IPS DF 4.7 (cell line): ENCODE data around the gene RNF186.
"Not testable (repeated sequence)": the region's sequence is repeated elsewhere in the genome, so short reads cannot be mapped to it uniquely, and the experiment has no call there.

Experiments used
- DNase-seq: peaks from one replicate; pipeline ENCODE4 v3.0.0-alpha.2; 2013; ENCODE audit warnings: low spot score; ENCODE audit errors: extremely low read depth

RNF186 gene

GRCh38 chr1:19814681-19815503 lies at the start of gene RNF186:
Gene RNF186 (minus strand): TSS chr1:19815283. CDS start chr1:19815101, 182 bp downstream.
- no peak for DNase-seq

GRCh38 chr1:19864570-19865160 lies 49.6 kb upstream of the RNF186 start:
- DNase-seq, result no peak

- DNase-seq, result no peak
These were observed 47.9 kb upstream of the RNF186 start for GRCh38 chr1:19862944-19863343.

- no peak for DNase-seq
These were observed 46.9 kb upstream of the RNF186 start for GRCh38 chr1:19861842-19862530.

GRCh38 chr1:19861034-19861433 lies 46.0 kb upstream of the RNF186 start:
- no peak for DNase-seq

GRCh38 chr1:19860418-19860817 lies 45.3 kb upstream of the RNF186 start:
- DNase-seq, result no peak

- no peak for DNase-seq
These were observed 44.8 kb upstream of the RNF186 start for GRCh38 chr1:19859876-19860275.

- DNase-seq, result no peak
These were observed 43.8 kb upstream of the RNF186 start for GRCh38 chr1:19858893-19859292.

GRCh38 chr1:19854866-19855265 lies 39.8 kb upstream of the RNF186 start:
- DNase-seq, result no peak

GRCh38 chr1:19852036-19852435 lies 37.0 kb upstream of the RNF186 start:
- DNase-seq, result no peak

- DNase-seq, result no peak
These were observed 35.1 kb upstream of the RNF186 start for GRCh38 chr1:19850214-19850613.

GRCh38 chr1:19849307-19849706 lies 34.2 kb upstream of the RNF186 start:
- not testable (repeated sequence) for DNase-seq

GRCh38 chr1:19847334-19847733 lies 32.3 kb upstream of the RNF186 start:
- not testable (repeated sequence) for DNase-seq

- DNase-seq, result no peak
These were observed 31.3 kb upstream of the RNF186 start for GRCh38 chr1:19846338-19846737.

GRCh38 chr1:19845555-19845954 lies 30.5 kb upstream of the RNF186 start:
- no peak for DNase-seq

- no peak for DNase-seq
These were observed 29.8 kb upstream of the RNF186 start for GRCh38 chr1:19844731-19845495.

- no peak for DNase-seq
These were observed 25.1 kb upstream of the RNF186 start for GRCh38 chr1:19840228-19840627.

- no peak for DNase-seq
These were observed 22.8 kb upstream of the RNF186 start for GRCh38 chr1:19837866-19838265.

GRCh38 chr1:19835578-19835977 lies 20.5 kb upstream of the RNF186 start:
- DNase-seq, result no peak

- no peak for DNase-seq
These were observed 16.4 kb upstream of the RNF186 start for GRCh38 chr1:19831441-19831840.

GRCh38 chr1:19828546-19828945 lies 13.5 kb upstream of the RNF186 start:
- no peak for DNase-seq

GRCh38 chr1:19825298-19825697 lies 10.2 kb upstream of the RNF186 start:
- DNase-seq, result no peak
